Neural progenitor cell (in vitro differentiated cells): Measurements from ENCODE around the gene EYA4. TPM values are rescaled to one million over a fixed set of nuclear protein-coding genes. Genes with fewer than 3 reads are reported as not detected.

Experiments used
- DNase-seq: peaks from one replicate; pipeline ENCODE4 v3.0.0-alpha.2; 2016; ENCODE audit warnings: low spot score
- H2AFZ ChIP-seq: fragments of 200-600 bp; sonication (generic); replicated peaks from 2 replicates; pipeline ENCODE4 v1.6.1; 2016; ENCODE audit warnings: antibody characterized with exemption
- H3F3A ChIP-seq: fragments of 200-600 bp; sonication (generic); 2 replicates; pipeline ENCODE4 v1.6.1; 2016; ENCODE audit warnings: antibody characterized with exemption, low read depth
- H3K27ac ChIP-seq: fragments of 200-600 bp; sonication (generic); 2 replicates; pipeline ENCODE4 v1.5.1; 2016; ENCODE audit warnings: mild to moderate bottlenecking
- H3K27me3 ChIP-seq: fragments of 200-600 bp; sonication (generic); 2 replicates; pipeline ENCODE4 v1.6.1; 2016; ENCODE audit warnings: mild to moderate bottlenecking, moderate library complexity
- H3K36me3 ChIP-seq: fragments of 200-600 bp; sonication (generic); 2 replicates; pipeline ENCODE4 v1.5.1; 2016
- H3K4me1 ChIP-seq: fragments of 200-600 bp; sonication (generic); 2 replicates; pipeline ENCODE4 v1.6.1; 2016; ENCODE audit warnings: mixed run types
- H3K4me2 ChIP-seq: fragments of 200-600 bp; sonication (generic); 2 replicates; pipeline ENCODE4 v1.6.1; 2016
- H3K4me3 ChIP-seq: fragments of 200-600 bp; sonication (generic); 2 replicates; pipeline ENCODE4 v1.5.1; 2016
- H3K79me2 ChIP-seq: fragments of 200-600 bp; sonication (generic); 2 replicates; pipeline ENCODE4 v1.6.1; 2016; ENCODE audit warnings: low read depth
- H3K9ac ChIP-seq: fragments of 200-600 bp; sonication (generic); 2 replicates; pipeline ENCODE4 v1.6.1; 2016
- H3K9me3 ChIP-seq: fragments of 200-600 bp; sonication (generic); 2 replicates; pipeline ENCODE4 v1.5.1; 2016; ENCODE audit warnings: low read depth
- H4K20me1 ChIP-seq: fragments of 200-600 bp; sonication (generic); 2 replicates; pipeline ENCODE4 v1.6.1; 2016; ENCODE audit warnings: low read depth
- H3K27ac Mint-ChIP-seq: 3 replicates; pipeline ENCODE4 v1.8.0; 2021; ENCODE audit warnings: mixed read lengths
- H3K27me3 Mint-ChIP-seq: 2 replicates; pipeline ENCODE4 v1.8.0; 2022; ENCODE audit warnings: low read depth, mild to moderate bottlenecking, inconsistent platforms, moderate library complexity, mixed read lengths; ENCODE audit not compliant: insufficient read depth
- H3K36me3 Mint-ChIP-seq: 3 replicates; pipeline ENCODE4 v1.8.0; 2021; ENCODE audit warnings: mixed read lengths
- H3K4me1 Mint-ChIP-seq: 3 replicates; pipeline ENCODE4 v1.8.0; 2021; ENCODE audit warnings: mixed read lengths
- H3K4me3 Mint-ChIP-seq: 3 replicates; pipeline ENCODE4 v1.8.0; 2021; ENCODE audit warnings: mild to moderate bottlenecking, moderate library complexity, mixed read lengths
- H3K9me3 Mint-ChIP-seq: 3 replicates; pipeline ENCODE4 v1.8.0; 2020; ENCODE audit warnings: mixed read lengths
- CTCF ChIP-seq: fragments of 200-600 bp; sonication (generic); IDR thresholded peaks from 2 replicates; pipeline ENCODE4 v1.5.1; 2017; ENCODE audit warnings: antibody characterized with exemption, mild to moderate bottlenecking
- EZH2 ChIP-seq: fragments of 200-600 bp; sonication (generic); IDR thresholded peaks from 2 replicates; pipeline ENCODE4 v1.6.1; 2017; ENCODE audit warnings: antibody characterized with exemption, mild to moderate bottlenecking, moderate library complexity
- EZH2phosphoT487 ChIP-seq: fragments of 200-600 bp; sonication (generic); IDR thresholded peaks from 2 replicates; pipeline ENCODE4 v1.6.1; 2017; ENCODE audit warnings: antibody characterized with exemption
- total RNA-seq: library from RNA; depleted of rRNA; stranded (reverse); fragments of >200 nt; gene quantifications from 2 replicates; pipeline ENCODE4 v1.2.3, GENCODE V29; 2015; ENCODE audit warnings: low replicate concordance

Gene EYA4
- total RNA-seq, 1 donor from 2014 or later: 2.4 TPM

DNA sequence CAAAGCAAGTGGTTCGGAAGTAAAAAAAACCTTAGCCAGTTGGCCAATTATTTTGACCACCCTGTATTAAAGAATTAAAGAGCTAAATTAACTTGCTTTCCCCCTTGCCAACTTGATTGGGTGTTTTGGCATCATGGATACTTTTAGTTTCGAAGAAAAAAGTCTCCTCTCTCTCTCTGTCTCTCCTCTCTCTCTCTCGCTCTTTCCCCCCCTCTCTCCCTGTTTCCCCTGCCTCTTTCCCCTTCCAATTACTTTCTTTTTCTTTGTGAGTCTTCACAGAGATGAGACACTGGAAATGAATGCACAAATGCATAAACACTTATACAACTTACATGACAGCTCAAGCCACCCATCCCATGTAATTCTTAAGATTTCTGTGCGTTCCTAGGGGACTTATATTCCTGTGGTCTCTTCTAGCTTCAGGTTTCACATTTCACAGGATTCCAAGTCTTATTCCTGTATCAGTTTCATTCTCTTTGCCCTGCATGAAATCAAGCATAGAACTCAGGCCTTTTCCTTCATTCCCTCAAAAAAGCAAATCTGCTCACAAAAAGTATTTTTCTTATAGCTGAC, 32.9 kb upstream of the EYA4 start:
- Histone ChIP-seq H3K9me3 (no peaks in the 10 kb centered on the region), H3K27ac (no peak overlapping the region), H3K4me3 (no peak overlapping the region), H3K4me1 (no peaks in the 10 kb centered on the region), H3K36me3 (no peaks in the 10 kb centered on the region), H4K20me1 (no peaks in the 10 kb centered on the region), H3F3A (no peaks in the 10 kb centered on the region), H3K79me2 (no peaks in the 10 kb centered on the region), H3K4me2 (no peak overlapping the region), H3K27me3 (no peaks in the 10 kb centered on the region), H3K9ac (no peak overlapping the region), H2AFZ (no peak overlapping the region)
- Mint-ChIP-seq H3K36me3 (no peaks in the 10 kb centered on the region), H3K9me3 (no peaks in the 10 kb centered on the region), H3K27ac (no peak overlapping the region), H3K4me3 (no peak overlapping the region), H3K27me3 (peaks cover 3% of the 10 kb centered on the region), H3K4me1 (peaks cover 4% of the 10 kb centered on the region)
- no peak for DNase-seq
- TF ChIP-seq CTCF (no peak), EZH2phosphoT487 (no peak), EZH2 (no peak)

- Histone ChIP-seq H3K4me3 (no peak overlapping the region), H3K27ac (no peak overlapping the region), H4K20me1 (no peaks in the 10 kb centered on the region), H3K27me3 (no peaks in the 10 kb centered on the region), H3F3A (no peaks in the 10 kb centered on the region), H3K79me2 (no peaks in the 10 kb centered on the region), H3K4me1 (no peaks in the 10 kb centered on the region), H3K4me2 (no peak overlapping the region), H2AFZ (no peak overlapping the region), H3K9me3 (no peaks in the 10 kb centered on the region), H3K36me3 (no peaks in the 10 kb centered on the region), H3K9ac (no peak overlapping the region)
- Mint-ChIP-seq H3K36me3 (no peaks in the 10 kb centered on the region), H3K4me3 (no peak overlapping the region), H3K4me1 (no peaks in the 10 kb centered on the region), H3K9me3 (no peaks in the 10 kb centered on the region), H3K27ac (no peak overlapping the region), H3K27me3 (peaks cover 3% of the 10 kb centered on the region)
- no peak for TF ChIP-seq EZH2
- TF ChIP-seq EZH2phosphoT487: no peak
- TF ChIP-seq CTCF: no peak
- DNase-seq: no peak
Measured at GRCh38 chr6:133214267-133214666, 26.9 kb upstream of the EYA4 start.

DNA sequence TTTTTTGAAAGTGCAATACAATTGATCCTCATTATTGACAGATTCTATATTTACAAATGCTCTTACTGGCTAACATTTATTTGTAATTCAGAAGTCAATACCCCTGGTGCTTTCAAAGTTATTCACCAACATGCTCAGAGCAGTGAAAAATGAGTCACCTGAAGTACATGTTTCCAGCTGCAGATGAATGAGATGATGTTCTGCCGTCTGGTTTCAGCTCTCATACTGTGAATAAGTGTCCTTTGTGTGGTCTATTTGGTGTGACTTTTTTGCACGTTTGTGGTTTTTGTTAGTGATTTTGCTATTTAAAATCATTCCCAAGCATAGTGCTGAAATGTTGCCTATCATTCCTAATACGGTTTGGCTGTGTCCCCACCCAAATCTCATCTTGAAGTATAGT, 22.3 kb upstream of the EYA4 start:
- H3K36me3 Mint-ChIP-seq: no peaks in the 10 kb centered on the region

More for the DNA sequence above, 22.3 kb upstream of the EYA4 start:
- H3K4me1 Mint-ChIP-seq: no peaks in the 10 kb centered on the region
- Histone ChIP-seq H2AFZ (no peak overlapping the region), H3K4me3 (no peak overlapping the region), H3K9me3 (no peaks in the 10 kb centered on the region), H3K36me3 (no peaks in the 10 kb centered on the region), H3F3A (no peaks in the 10 kb centered on the region), H3K4me2 (no peak overlapping the region), H4K20me1 (no peaks in the 10 kb centered on the region), H3K4me1 (no peaks in the 10 kb centered on the region), H3K27me3 (no peaks in the 10 kb centered on the region), H3K79me2 (no peaks in the 10 kb centered on the region), H3K27ac (no peak overlapping the region), H3K9ac (no peak overlapping the region)
- DNase-seq: no peak
- H3K9me3 Mint-ChIP-seq: no peaks in the 10 kb centered on the region
- H3K27ac Mint-ChIP-seq: no peak overlapping the region
- TF ChIP-seq EZH2 (no peak), CTCF (no peak), EZH2phosphoT487 (no peak)
- no peak overlapping the region for H3K4me3 Mint-ChIP-seq
- H3K27me3 Mint-ChIP-seq: no peaks in the 10 kb centered on the region
